NB4 (cell line): ENCODE data around the gene NTN1.

Experiments
- CTCF ChIP-seq: IDR thresholded peaks from one replicate; pipeline ENCODE4 v1.5.1; 2012; ENCODE audit warnings: low read depth, low read length
- MAX ChIP-seq: IDR thresholded peaks from 2 replicates; pipeline ENCODE4 v1.6.1; 2011; ENCODE audit warnings: low read depth, low read length
- MYC ChIP-seq: IDR thresholded peaks from 2 replicates; pipeline ENCODE4 v1.6.1; 2011; ENCODE audit warnings: low read depth, low read length
- POLR2A ChIP-seq: IDR thresholded peaks from 2 replicates; pipeline ENCODE4 v1.6.1; 2011; ENCODE audit warnings: mild to moderate bottlenecking; ENCODE audit not compliant: insufficient read length; ENCODE audit errors: extremely low read depth

GRCh38 chr17:9037736-9038135 lies 16.4 kb downstream of the NTN1 start:
- TF ChIP-seq CTCF (no peak), MYC (no peak), MAX (no peak), POLR2A (no peak)
